H9 (cell line): Measurements from ENCODE around the gene ATG2B. TPM values are rescaled to one million over a fixed set of nuclear protein-coding genes. Genes with fewer than 3 reads are reported as not detected.

Source experiments
- DNase-seq: peaks from one replicate; pipeline ENCODE4 v3.0.0-alpha.2; 2017
- H2AFZ ChIP-seq: one replicate; pipeline ENCODE4 v1.6.1; 2013; ENCODE audit warnings: mild to moderate bottlenecking, low read length, control low read depth, moderate library complexity
- H2AK5ac ChIP-seq: 2 replicates; pipeline ENCODE4 v1.6.1; 2013; ENCODE audit warnings: low read length, control low read depth, mixed read lengths; ENCODE audit not compliant: insufficient read length
- H2BK120ac ChIP-seq: one replicate; pipeline ENCODE4 v1.6.1; 2013; ENCODE audit warnings: low read depth, mild to moderate bottlenecking, low read length, control low read depth, inconsistent platforms; ENCODE audit not compliant: poor library complexity, severe bottlenecking
- H2BK12ac ChIP-seq: 2 replicates; pipeline ENCODE4 v1.6.1; 2013; ENCODE audit warnings: low read length, control low read depth, mixed read lengths, low read depth; ENCODE audit not compliant: insufficient read length
- H2BK15ac ChIP-seq: 2 replicates; pipeline ENCODE4 v1.6.1; 2013; ENCODE audit warnings: low read depth, low read length, control low read depth
- H2BK20ac ChIP-seq: one replicate; pipeline ENCODE4 v1.6.1; 2013; ENCODE audit warnings: low read depth, mild to moderate bottlenecking, low read length, control low read depth, inconsistent platforms; ENCODE audit not compliant: poor library complexity, severe bottlenecking
- H2BK5ac ChIP-seq: 2 replicates; pipeline ENCODE4 v1.6.1; 2013; ENCODE audit warnings: low read length, control low read depth, mixed read lengths; ENCODE audit not compliant: insufficient read length
- H3K14ac ChIP-seq: 2 replicates; pipeline ENCODE4 v1.6.1; 2013; ENCODE audit warnings: low read length, control low read depth; ENCODE audit not compliant: insufficient read depth
- H3K18ac ChIP-seq: 2 replicates; pipeline ENCODE4 v1.6.1; 2013; ENCODE audit warnings: low read depth, mild to moderate bottlenecking, mixed read lengths, low read length, control low read depth; ENCODE audit not compliant: insufficient read length
- H3K23ac ChIP-seq: 2 replicates; pipeline ENCODE4 v1.6.1; 2013; ENCODE audit warnings: low read length, control low read depth, mixed read lengths, low read depth; ENCODE audit not compliant: insufficient read length
- H3K23me2 ChIP-seq: 2 replicates; pipeline ENCODE4 v1.6.1; 2013; ENCODE audit warnings: low read depth, mild to moderate bottlenecking, mixed read lengths, low read length, control low read depth; ENCODE audit not compliant: insufficient read length, poor library complexity, severe bottlenecking
- H3K27ac ChIP-seq: 2 replicates; pipeline ENCODE4 v1.5.1; 2013; ENCODE audit warnings: low read length, control low read depth, mixed read lengths, low read depth; ENCODE audit not compliant: insufficient read length
- H3K27me3 ChIP-seq: 2 replicates; pipeline ENCODE4 v1.6.1; 2013; ENCODE audit warnings: low read length, control low read depth, inconsistent platforms; ENCODE audit not compliant: insufficient read depth
- H3K4ac ChIP-seq: 2 replicates; pipeline ENCODE4 v1.6.1; 2013; ENCODE audit warnings: low read depth, mild to moderate bottlenecking, control low read depth, inconsistent platforms, low read length, moderate library complexity
- H3K4me1 ChIP-seq: 2 replicates; pipeline ENCODE4 v1.6.1; 2013; ENCODE audit warnings: low read length, control low read depth, inconsistent platforms; ENCODE audit not compliant: insufficient read depth
- H3K4me2 ChIP-seq: 2 replicates; pipeline ENCODE4 v1.6.1; 2013; ENCODE audit warnings: low read length, control low read depth, mixed read lengths; ENCODE audit not compliant: insufficient read length, insufficient read depth
- H3K56ac ChIP-seq: 2 replicates; pipeline ENCODE4 v1.6.1; 2013; ENCODE audit warnings: low read depth, mild to moderate bottlenecking, mixed read lengths, low read length, control low read depth; ENCODE audit not compliant: insufficient read length
- H3K79me1 ChIP-seq: 2 replicates; pipeline ENCODE4 v1.6.1; 2013; ENCODE audit warnings: low read depth, mild to moderate bottlenecking, moderate library complexity, low read length, control low read depth, inconsistent platforms; ENCODE audit not compliant: insufficient read depth, poor library complexity, severe bottlenecking
- H3K79me2 ChIP-seq: 2 replicates; pipeline ENCODE4 v1.6.1; 2013; ENCODE audit warnings: low read length, control low read depth, inconsistent platforms; ENCODE audit not compliant: insufficient read depth
- H3K9ac ChIP-seq: 2 replicates; pipeline ENCODE4 v1.6.1; 2013; ENCODE audit warnings: low read length, control low read depth, mixed read lengths; ENCODE audit not compliant: insufficient read length; ENCODE audit errors: extremely low read depth
- H3K9me3 ChIP-seq: one replicate; pipeline ENCODE4 v1.6.1; 2013; ENCODE audit warnings: low read depth, low read length, inconsistent platforms; ENCODE audit not compliant: control insufficient read depth
- H3T11ph ChIP-seq: one replicate; pipeline ENCODE4 v1.6.1; 2013; ENCODE audit warnings: mild to moderate bottlenecking, low read length, control low read depth, inconsistent platforms
- H4K20me1 ChIP-seq: one replicate; pipeline ENCODE4 v1.6.1; 2013; ENCODE audit not compliant: control insufficient read depth, insufficient read length, insufficient read depth
- H4K5ac ChIP-seq: 2 replicates; pipeline ENCODE4 v1.6.1; 2013; ENCODE audit warnings: low read depth, mild to moderate bottlenecking, mixed read lengths, low read length, control low read depth; ENCODE audit not compliant: insufficient read length
- H4K8ac ChIP-seq: replicated peaks from 2 replicates; pipeline ENCODE4 v1.6.1; 2013; ENCODE audit warnings: low read length, control low read depth, mixed read lengths, low read depth; ENCODE audit not compliant: insufficient read length
- H4K91ac ChIP-seq: 2 replicates; pipeline ENCODE4 v1.6.1; 2013; ENCODE audit warnings: low read depth, mild to moderate bottlenecking, moderate library complexity, mixed read lengths, low read length, control low read depth; ENCODE audit not compliant: insufficient read length
- H3K27ac Mint-ChIP-seq, 3 experiments: 2 replicates in 2 of 3; 3 replicates in 1 of 3; pipeline ENCODE4 v1.8.0; 2020 to 2021; ENCODE audit warnings: mixed read lengths in 3 of 3, mild to moderate bottlenecking in 1 of 3, moderate library complexity in 1 of 3
- H3K27me3 Mint-ChIP-seq: 2 replicates; pipeline ENCODE4 v1.8.0; 2021; ENCODE audit warnings: low read depth, mild to moderate bottlenecking, moderate library complexity, mixed read lengths
- H3K36me3 Mint-ChIP-seq, 3 experiments: 2 replicates in 2 of 3; 3 replicates in 1 of 3; pipeline ENCODE4 v1.8.0; 2020 to 2021; ENCODE audit warnings: low read depth in 3 of 3, mixed read lengths in 3 of 3; ENCODE audit not compliant: insufficient read depth in 1 of 3
- H3K4me1 Mint-ChIP-seq, 2 experiments: 2 replicates each; pipeline ENCODE4 v1.8.0; 2020; ENCODE audit warnings: mixed read lengths in 2 of 2
- H3K4me3 Mint-ChIP-seq, 2 experiments: 2 replicates in 1 of 2; 3 replicates in 1 of 2; pipeline ENCODE4 v1.8.0; 2020 to 2021; ENCODE audit warnings: mild to moderate bottlenecking in 2 of 2, mixed read lengths in 2 of 2, moderate library complexity in 1 of 2
- H3K9me3 Mint-ChIP-seq, 2 experiments: 2 replicates in 1 of 2; 3 replicates in 1 of 2; pipeline ENCODE4 v1.8.0; 2020; ENCODE audit warnings: mild to moderate bottlenecking in 2 of 2, mixed read lengths in 2 of 2, moderate library complexity in 1 of 2
- WGBS: extraction: QIAGEN DNeasy Blood & Tissue Kit; methylation state at CpG from one replicate; pipeline ENCODE4 v1.1.7; 2013; ENCODE audit warnings: missing lambda C conversion rate, low lambda C conversion rate, mixed read lengths; ENCODE audit not compliant: insufficient read length; ENCODE audit errors: extremely low coverage; 5-methylcytosine and 5-hydroxymethylcytosine counted together
- total RNA-seq: library from RNA; stranded (reverse); gene quantifications from 2 replicates; pipeline ENCODE4 v1.2.1, GENCODE V29; 2021
- TF ChIP-seq, protein P1 (sequence below): fragments of 200-600 bp; sonication (generic); conservative IDR thresholded peaks from 3 replicates; pipeline ENCODE4 v1.8.0; 2021; ENCODE audit warnings: antibody characterized with exemption, mild to moderate bottlenecking

ATG2B gene
- total RNA-seq, 1 experiment from 2014 or later, result 12.6 TPM

DNA sequence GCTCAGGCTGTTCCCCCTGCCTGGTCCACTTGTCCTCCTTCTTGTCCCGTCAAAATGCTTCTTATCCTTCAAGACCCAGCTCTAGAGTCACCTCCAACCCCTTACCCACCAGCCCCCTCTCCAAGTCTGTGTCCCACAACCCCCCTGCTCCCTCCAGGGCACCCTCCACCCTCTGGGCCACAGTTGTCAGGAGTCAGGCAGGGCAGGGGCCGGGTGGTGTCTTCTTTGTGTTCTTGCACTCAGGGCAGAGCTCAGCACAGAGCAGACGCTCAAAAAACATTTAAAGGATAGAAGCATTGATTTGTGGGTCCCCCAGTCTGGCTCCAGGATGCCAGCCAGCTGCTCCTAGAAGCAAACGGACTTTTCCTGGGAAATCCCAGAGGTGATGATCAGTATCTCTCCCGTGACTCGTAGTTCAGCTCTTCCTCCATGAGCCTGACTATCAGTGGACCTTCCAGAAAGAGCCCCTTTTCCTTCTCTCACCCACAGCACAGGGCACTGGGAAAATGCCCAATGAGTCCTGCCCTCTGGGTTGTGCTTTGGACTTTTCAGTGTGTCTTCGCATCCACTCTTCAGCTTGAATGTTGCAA lies 124.4 kb downstream of the ATG2B start:
- H2AK5ac ChIP-seq, result no peak overlapping the region

More for the DNA sequence above, 124.4 kb downstream of the ATG2B start:
- Histone ChIP-seq H3K27ac (no peak overlapping the region), H3K9me3 (no peaks in the 10 kb centered on the region), H3K9ac (no peak overlapping the region), H4K8ac (no peak overlapping the region), H3K23me2 (no peaks in the 10 kb centered on the region), H3K79me1 (no peaks in the 10 kb centered on the region), H4K20me1 (no peaks in the 10 kb centered on the region), H3T11ph (no peak overlapping the region), H3K4me2 (no peak overlapping the region), H2BK20ac (no peak overlapping the region), H2AFZ (no peak overlapping the region), H4K5ac (no peak overlapping the region), H3K79me2 (no peaks in the 10 kb centered on the region), H3K27me3 (no peaks in the 10 kb centered on the region), H3K4me1 (peaks cover 6% of the 10 kb centered on the region), H3K23ac (no peak overlapping the region), H2BK12ac (no peak overlapping the region), H4K91ac (no peak overlapping the region), H2BK120ac (no peak overlapping the region), H2BK15ac (no peak overlapping the region), H3K4ac (no peak overlapping the region), H3K18ac (no peak overlapping the region), H2BK5ac (no peak overlapping the region), H3K56ac (no peak overlapping the region), H3K14ac (no peak overlapping the region)
- no peak overlapping the region for H3K4me3 Mint-ChIP-seq
- TF ChIP-seq, protein P1, sequence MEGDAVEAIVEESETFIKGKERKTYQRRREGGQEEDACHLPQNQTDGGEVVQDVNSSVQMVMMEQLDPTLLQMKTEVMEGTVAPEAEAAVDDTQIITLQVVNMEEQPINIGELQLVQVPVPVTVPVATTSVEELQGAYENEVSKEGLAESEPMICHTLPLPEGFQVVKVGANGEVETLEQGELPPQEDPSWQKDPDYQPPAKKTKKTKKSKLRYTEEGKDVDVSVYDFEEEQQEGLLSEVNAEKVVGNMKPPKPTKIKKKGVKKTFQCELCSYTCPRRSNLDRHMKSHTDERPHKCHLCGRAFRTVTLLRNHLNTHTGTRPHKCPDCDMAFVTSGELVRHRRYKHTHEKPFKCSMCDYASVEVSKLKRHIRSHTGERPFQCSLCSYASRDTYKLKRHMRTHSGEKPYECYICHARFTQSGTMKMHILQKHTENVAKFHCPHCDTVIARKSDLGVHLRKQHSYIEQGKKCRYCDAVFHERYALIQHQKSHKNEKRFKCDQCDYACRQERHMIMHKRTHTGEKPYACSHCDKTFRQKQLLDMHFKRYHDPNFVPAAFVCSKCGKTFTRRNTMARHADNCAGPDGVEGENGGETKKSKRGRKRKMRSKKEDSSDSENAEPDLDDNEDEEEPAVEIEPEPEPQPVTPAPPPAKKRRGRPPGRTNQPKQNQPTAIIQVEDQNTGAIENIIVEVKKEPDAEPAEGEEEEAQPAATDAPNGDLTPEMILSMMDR, result no peak
- peak overlapping the region in 1 of 3 experiments; percentile 24; a peak in 1 of 7 replicates for H3K27ac Mint-ChIP-seq
- peaks cover 8% of the 10 kb centered on the region in 2 experiments; a peak in 4 of 5 replicates for H3K9me3 Mint-ChIP-seq
- DNase-seq, result no peak
- H3K27me3 Mint-ChIP-seq, result peaks cover 6% of the 10 kb centered on the region
- no peaks in the 10 kb centered on the region for H3K36me3 Mint-ChIP-seq
- no CpG with 5 or more reads among the region's 7 CpGs for WGBS
- peaks cover 14 to 16% of the 10 kb centered on the region in 2 experiments for H3K4me1 Mint-ChIP-seq
